Activated naive CD4-positive, alpha-beta T cell treated with anti-CD3 and anti-CD28 coated beads for 36 hours (primary cell): ENCODE data around the gene FAM20C. TPM values are rescaled to one million over a fixed set of nuclear protein-coding genes. Genes with fewer than 3 reads are reported as not detected.

ENCODE experiments used
- CTCF ChIA-PET: fragments of 350-600 bp; sonication (Branson Sonifier 250); formaldehyde crosslinking; loops from one replicate; lab custom pipeline; 2021; ENCODE audit warnings: antibody characterized with exemption; lab: Charles Lee
- DNase-seq: peaks from one replicate; pipeline ENCODE4 v3.0.0-alpha.2; 2020
- H3K27ac Mint-ChIP-seq: one replicate; pipeline ENCODE4 v1.8.0; 2021; ENCODE audit warnings: mild to moderate bottlenecking, mixed read lengths
- H3K27me3 Mint-ChIP-seq: one replicate; pipeline ENCODE4 v1.8.0; 2021; ENCODE audit warnings: low read depth, mixed read lengths
- H3K36me3 Mint-ChIP-seq: one replicate; pipeline ENCODE4 v1.8.0; 2021; ENCODE audit warnings: low read depth, mixed read lengths
- H3K4me1 Mint-ChIP-seq: one replicate; pipeline ENCODE4 v1.8.0; 2021; ENCODE audit warnings: low read depth, mixed read lengths
- H3K4me3 Mint-ChIP-seq: one replicate; pipeline ENCODE4 v1.8.0; 2021; ENCODE audit warnings: mild to moderate bottlenecking, moderate library complexity, mixed read lengths
- H3K9me3 Mint-ChIP-seq: one replicate; pipeline ENCODE4 v1.8.0; 2021; ENCODE audit warnings: mixed read lengths
- intact Hi-C: fragments of 100-400 bp; cut with micrococcal nuclease; formaldehyde crosslinking; loops from one replicate; pipeline ENCODE4 v1.15.1; 2023
- total RNA-seq, 2 experiments: library from RNA; stranded (reverse); gene quantifications; one replicate each; pipeline ENCODE4 v1.2.3, GENCODE V29; 2021

The FAM20C gene
- total RNA-seq, 2 experiments from 2014 or later, result 0.26 to 0.91 TPM

DNA sequence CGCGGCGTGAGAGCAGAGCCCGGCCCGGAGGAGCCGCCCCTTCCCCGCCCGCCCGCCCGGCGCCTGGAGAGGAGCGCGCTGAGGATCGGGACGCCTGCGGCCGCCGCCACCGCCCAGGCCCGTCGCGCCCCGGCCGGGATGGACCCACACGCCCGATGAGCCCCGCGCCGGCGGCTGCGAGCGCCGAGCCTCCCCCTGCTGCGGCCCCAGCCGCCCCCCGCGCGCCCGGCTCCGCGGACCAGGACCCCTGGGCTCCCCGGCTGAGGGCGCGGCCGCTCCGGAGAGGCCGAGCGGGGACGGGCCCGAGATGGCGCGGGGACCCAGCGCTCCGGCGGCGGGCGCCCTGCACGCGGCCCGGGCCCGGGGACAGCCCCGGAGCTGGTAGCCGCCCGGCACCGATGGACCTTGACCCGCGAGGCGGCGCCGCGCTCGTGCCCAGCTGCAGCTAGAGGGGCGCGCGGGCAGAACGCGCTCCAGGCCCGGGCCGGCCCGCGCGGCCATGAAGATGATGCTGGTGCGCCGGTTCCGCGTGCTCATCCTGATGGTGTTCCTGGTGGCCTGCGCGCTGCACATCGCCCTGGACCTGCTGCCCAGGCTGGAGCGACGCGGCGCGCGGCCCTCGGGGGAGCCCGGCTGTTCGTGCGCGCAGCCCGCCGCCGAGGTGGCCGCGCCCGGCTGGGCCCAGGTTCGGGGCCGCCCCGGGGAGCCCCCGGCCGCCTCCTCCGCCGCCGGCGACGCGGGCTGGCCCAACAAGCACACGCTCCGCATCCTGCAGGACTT, 520 bp downstream of the FAM20C start:
- peaks cover 3% of the 10 kb centered on the region for H3K4me1 Mint-ChIP-seq
- H3K4me3 Mint-ChIP-seq, result no peak overlapping the region
- peaks cover 44% of the 10 kb centered on the region for H3K27me3 Mint-ChIP-seq
- no peak overlapping the region for H3K27ac Mint-ChIP-seq
- no peaks in the 10 kb centered on the region for H3K9me3 Mint-ChIP-seq
- CTCF ChIA-PET, result no interaction called here
- no peak for DNase-seq
- H3K36me3 Mint-ChIP-seq, result no peaks in the 10 kb centered on the region
- intact Hi-C loops, result no loop called here

DNA sequence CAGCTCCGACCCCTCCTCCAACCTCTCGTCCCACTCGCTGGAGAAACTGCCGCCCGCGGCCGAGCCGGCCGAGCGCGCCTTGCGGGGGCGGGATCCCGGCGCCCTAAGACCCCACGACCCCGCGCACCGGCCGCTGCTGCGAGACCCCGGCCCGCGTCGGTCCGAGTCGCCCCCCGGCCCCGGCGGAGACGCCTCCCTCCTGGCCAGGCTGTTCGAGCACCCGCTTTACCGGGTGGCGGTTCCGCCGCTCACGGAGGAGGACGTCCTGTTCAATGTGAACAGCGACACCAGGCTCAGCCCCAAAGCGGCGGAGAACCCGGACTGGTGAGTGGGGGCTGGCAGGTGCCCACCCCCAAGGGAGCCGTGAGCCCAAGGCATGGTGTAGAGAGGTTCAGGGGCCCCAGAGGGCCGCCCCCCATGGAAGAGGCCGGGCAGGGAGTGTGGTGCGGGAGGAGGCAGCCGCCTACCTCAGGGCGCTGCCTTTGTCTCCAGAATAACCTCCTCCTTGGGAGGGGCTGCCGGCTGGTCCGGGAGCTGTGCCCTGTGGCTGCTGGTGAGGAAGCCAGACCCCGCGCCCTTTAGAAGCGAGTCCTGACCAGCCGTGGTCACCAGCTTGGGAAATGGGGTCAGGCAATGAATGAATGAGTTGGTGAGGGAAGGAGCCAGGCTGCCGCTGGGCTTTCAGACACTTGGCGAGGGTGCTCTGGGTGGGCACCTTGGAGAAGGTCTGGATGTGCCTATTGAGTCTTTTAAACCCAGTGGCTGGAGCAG, 1.3 kb downstream of the FAM20C start:
- no peaks in the 10 kb centered on the region for H3K9me3 Mint-ChIP-seq
- no peak for DNase-seq
- intact Hi-C loops, result no loop called here
- peaks cover 44% of the 10 kb centered on the region for H3K27me3 Mint-ChIP-seq
- peaks cover 3% of the 10 kb centered on the region for H3K4me1 Mint-ChIP-seq
- H3K4me3 Mint-ChIP-seq, result peak overlapping the region; percentile 27
- no peaks in the 10 kb centered on the region for H3K36me3 Mint-ChIP-seq
- no peak overlapping the region for H3K27ac Mint-ChIP-seq
- CTCF ChIA-PET, result no interaction called here

DNA sequence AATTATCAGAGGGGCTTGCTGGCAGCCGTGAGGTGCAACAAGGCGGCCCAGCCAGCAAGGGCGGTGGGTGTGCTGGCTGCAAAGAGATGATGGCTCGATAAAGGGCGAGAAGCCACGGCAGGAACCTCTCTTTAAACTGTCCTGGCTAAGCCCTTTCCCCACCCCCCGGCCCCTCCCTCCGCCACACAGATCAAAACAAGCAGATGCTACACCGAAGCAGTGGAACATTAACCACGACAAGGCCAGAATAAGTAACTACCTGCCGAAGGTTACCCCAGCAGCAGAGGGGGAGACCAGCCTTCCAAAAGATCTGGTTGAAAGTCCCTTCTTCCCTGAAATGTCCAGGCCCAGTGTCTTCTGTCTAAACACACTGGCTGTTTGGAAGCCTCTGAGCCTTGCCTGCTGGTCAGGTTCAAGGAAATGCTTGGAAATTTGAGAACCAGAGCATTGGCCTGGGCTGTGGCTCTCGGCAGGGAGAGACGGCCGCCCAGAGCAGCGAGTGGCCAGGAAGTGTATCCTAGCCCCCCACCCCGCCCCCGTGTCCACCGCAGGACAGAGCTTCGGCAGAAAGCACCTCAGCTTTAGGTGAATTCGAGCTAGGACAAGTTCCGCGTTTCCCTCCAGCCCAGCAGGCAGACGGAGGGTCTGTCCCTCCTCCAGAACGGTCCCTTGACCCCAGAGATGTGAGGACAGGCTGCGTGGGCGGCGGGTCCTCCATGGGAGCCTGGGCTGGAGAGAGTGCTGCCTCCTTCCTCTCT, 2.1 kb downstream of the FAM20C start:
- no peak overlapping the region for H3K27ac Mint-ChIP-seq
- intact Hi-C loops, result no loop called here
- H3K4me3 Mint-ChIP-seq, result peak overlapping the region; percentile 5
- CTCF ChIA-PET, result no interaction called here
- H3K27me3 Mint-ChIP-seq, result peaks cover 44% of the 10 kb centered on the region
- H3K4me1 Mint-ChIP-seq, result peaks cover 3% of the 10 kb centered on the region
- no peaks in the 10 kb centered on the region for H3K36me3 Mint-ChIP-seq
- H3K9me3 Mint-ChIP-seq, result no peaks in the 10 kb centered on the region
- no peak for DNase-seq

DNA sequence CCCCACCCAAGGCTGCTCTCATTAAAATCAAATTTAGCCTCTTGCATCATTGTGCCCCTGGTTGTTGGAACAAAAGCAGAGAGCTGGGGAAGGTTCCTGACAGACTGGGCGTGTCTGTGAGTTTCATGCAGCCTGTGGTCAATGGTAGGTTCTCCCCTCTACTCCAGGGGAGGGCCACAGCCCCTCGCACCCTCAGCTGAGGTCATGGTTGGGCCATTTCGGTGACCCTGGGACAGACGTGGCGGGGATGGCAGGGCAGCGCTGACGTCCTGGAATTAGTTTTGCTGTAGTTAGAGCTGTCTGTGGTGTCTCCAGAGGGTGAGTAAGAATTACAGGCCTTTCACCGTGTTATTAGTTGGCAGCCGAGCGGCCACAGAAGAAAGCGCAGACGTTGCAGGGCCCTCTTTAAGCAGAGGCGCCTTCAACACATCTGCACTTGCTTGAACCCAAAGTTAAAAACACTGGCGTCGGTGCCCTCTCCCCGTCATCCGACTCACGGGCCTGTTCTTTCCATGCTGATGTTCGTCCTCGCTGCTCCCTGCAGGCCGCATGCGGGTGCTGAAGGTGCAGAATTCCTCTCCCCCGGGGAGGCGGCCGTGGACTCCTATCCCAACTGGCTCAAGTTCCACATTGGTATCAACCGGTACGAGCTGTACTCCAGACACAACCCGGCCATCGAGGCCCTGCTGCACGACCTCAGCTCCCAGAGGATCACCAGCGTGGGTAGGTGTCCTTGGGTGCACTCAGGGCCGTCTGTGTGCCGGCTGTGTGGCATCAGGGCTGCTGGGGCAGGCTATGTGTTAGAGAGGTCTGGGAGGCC, 2.8 kb downstream of the FAM20C start:
- Mint-ChIP-seq H3K4me1 (peaks cover 3% of the 10 kb centered on the region), H3K27ac (no peak overlapping the region), H3K4me3 (no peak overlapping the region), H3K9me3 (no peaks in the 10 kb centered on the region), H3K36me3 (no peaks in the 10 kb centered on the region), H3K27me3 (peaks cover 36% of the 10 kb centered on the region)
- no peak for DNase-seq
- intact Hi-C loops, result no loop called here
- CTCF ChIA-PET, result no interaction called here

DNA sequence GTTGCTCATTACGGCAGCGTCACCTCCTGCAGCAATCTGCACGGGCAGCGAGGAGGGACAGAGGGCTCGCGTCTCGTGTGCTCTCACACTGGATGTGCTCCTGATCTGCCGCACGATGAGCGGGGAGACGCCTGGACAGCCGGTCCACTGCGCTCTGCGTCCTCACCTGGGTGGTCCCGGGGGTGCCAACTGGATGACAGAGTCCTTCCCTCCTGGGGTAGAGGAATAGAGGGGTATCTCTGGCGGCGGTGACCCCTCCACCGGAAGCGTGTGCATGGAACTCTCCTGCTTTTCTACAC, 3.4 kb downstream of the FAM20C start:
- H3K27ac Mint-ChIP-seq, result no peak overlapping the region
- H3K4me3 Mint-ChIP-seq, result no peak overlapping the region
- peaks cover 32% of the 10 kb centered on the region for H3K27me3 Mint-ChIP-seq
- CTCF ChIA-PET, result no interaction called here
- intact Hi-C loops, result no loop called here
- no peak for DNase-seq
- no peaks in the 10 kb centered on the region for H3K36me3 Mint-ChIP-seq
- no peaks in the 10 kb centered on the region for H3K9me3 Mint-ChIP-seq
- H3K4me1 Mint-ChIP-seq, result peaks cover 3% of the 10 kb centered on the region

DNA sequence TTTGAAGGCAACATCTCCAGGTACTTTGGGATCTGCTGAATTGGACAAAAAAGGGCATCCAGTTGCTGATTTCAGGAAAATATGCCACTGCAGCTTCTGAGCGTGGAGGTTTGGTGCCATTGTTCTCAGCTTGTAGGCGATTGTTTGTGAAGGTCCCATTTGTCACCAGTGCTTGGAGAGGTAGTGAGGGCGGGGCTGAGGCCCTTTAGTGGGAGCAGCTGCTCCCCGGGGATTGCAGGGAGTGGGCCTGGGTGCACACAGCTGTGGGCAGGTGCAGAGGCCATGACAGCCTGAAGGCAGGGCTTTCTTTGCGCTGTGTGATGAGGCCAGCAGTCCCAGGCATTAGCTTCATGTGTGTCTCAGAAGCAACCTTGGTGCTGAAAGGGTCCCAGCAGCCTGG, 3.9 kb downstream of the FAM20C start:
- no peak for DNase-seq
- H3K4me3 Mint-ChIP-seq, result no peak overlapping the region
- H3K27ac Mint-ChIP-seq, result no peak overlapping the region
- peaks cover 3% of the 10 kb centered on the region for H3K4me1 Mint-ChIP-seq
- H3K36me3 Mint-ChIP-seq, result no peaks in the 10 kb centered on the region
- intact Hi-C loops, result no loop called here
- H3K9me3 Mint-ChIP-seq, result no peaks in the 10 kb centered on the region
- CTCF ChIA-PET, result no interaction called here
- peaks cover 28% of the 10 kb centered on the region for H3K27me3 Mint-ChIP-seq

DNA sequence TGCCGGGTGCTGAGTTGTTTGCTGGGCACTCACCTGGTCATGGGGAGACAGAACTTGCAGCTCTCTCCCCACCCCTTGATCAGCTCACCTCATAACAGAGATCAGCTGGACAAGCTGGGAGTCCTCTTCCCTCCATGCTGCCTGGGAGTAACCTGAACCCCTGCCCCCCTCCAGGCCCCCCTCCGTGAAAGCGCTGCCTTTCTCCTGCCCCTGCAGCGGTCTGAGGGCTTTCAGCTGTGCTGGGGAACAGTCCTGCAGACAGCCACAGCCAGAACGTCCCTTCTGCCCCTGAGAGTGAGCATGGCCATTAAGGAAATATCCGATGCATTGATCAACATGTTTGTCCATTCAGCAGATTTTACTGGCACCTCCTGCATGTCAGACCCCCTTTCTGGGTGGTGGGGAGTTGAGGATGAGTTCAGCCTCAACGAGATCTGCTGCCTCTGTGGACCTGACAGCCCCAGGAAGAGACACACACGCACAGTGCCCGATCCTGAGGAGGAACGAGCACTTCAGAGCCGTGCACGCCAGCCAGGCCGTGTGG, 4.5 kb downstream of the FAM20C start:
- Mint-ChIP-seq H3K27ac (no peak overlapping the region), H3K4me3 (no peak overlapping the region), H3K4me1 (no peaks in the 10 kb centered on the region), H3K9me3 (no peaks in the 10 kb centered on the region), H3K36me3 (no peaks in the 10 kb centered on the region), H3K27me3 (peaks cover 25% of the 10 kb centered on the region)
- intact Hi-C loops, result no loop called here
- DNase-seq, result no peak
- CTCF ChIA-PET, result no interaction called here

DNA sequence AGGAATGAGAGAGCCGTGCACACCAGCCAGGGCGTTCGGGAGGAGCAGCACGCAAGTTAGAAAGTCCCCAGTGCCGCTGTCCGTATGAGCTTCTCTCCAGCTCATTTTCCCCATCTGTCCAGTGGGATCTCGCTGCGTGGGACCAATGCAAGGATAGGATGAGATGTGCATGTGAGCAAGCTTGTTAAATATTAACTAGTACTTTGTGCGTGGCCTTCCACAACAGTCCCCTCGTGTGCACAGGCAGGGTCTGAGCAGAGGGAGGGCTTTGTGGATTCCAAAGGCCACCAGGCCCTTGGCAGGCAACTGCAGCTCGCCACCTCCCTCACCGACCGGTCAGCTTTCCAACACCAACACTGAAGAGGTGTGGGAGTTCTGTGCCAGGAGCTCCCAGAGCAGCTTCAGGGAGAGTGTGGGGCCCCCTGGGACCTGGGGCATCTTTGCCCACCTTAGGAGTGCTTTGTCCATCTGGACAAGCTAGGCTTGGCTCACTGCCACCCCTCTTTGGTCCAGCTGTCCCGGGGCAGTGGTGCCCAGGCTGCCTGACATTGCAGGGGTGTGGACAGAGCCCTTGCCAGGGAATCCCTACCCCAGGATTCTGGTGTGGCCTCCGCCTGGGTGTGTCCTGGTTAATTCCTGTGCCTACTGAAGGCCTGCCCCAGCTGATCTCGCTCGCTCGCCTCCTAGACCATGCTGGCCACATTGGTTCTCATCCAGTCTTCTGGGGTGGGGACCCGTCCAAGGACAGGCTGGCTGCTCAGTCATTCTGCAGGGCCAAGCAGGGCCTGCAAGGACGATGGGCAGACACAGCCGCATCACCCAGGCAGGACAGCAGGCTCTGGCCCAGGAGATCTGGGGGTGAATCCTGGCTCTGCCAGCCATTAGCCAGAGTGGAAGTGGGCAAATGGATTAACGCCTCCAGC, 5.3 kb downstream of the FAM20C start:
- DNase-seq, result no peak
- peaks cover 25% of the 10 kb centered on the region for H3K27me3 Mint-ChIP-seq
- CTCF ChIA-PET, result no interaction called here
- intact Hi-C loops, result no loop called here
- no peak overlapping the region for H3K27ac Mint-ChIP-seq
- H3K4me1 Mint-ChIP-seq, result no peaks in the 10 kb centered on the region
- no peaks in the 10 kb centered on the region for H3K36me3 Mint-ChIP-seq
- H3K4me3 Mint-ChIP-seq, result no peak overlapping the region
- H3K9me3 Mint-ChIP-seq, result no peaks in the 10 kb centered on the region

DNA sequence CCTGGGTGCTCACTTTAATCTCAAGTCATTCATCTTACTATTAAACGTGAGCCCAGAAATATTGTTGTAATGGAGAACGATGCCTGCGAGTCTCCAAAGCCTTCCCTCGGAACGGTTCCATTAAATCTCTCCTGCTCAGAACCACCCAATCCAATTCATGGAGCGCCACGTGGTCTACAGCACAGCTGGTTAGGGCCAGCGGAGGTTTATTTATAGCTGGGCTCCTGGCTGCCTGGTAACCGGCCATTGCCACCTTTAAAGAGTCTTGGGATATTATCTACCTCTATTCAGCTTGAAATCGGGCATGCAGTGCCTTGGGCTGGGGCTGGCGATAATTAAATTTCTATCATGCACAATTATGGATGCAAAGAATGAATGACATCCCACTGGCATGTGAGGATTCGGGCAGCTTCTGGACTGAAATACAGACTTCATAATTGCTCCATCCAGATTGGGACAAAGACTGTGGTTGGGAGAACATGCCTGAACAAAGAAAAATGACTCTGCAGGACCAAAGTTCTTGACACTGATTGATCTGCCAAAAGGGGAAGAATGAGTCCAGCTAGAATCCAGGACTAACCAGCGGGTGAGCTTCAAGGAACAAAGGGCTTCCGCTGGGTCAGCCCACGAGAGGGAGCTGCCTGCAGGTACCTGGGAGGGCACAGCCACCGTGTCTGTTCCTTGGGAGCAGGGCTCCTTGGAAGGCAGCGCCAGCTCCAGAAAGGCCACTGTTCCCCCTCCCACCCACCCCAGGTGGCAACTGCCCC, 7.3 kb downstream of the FAM20C start:
- H3K27ac Mint-ChIP-seq, result no peak overlapping the region
- no peak for DNase-seq
- intact Hi-C loops, result no loop called here
- H3K27me3 Mint-ChIP-seq, result peaks cover 15% of the 10 kb centered on the region
- H3K9me3 Mint-ChIP-seq, result no peaks in the 10 kb centered on the region
- H3K4me1 Mint-ChIP-seq, result no peaks in the 10 kb centered on the region
- no peak overlapping the region for H3K4me3 Mint-ChIP-seq
- H3K36me3 Mint-ChIP-seq, result no peaks in the 10 kb centered on the region
- CTCF ChIA-PET, result no interaction called here

DNA sequence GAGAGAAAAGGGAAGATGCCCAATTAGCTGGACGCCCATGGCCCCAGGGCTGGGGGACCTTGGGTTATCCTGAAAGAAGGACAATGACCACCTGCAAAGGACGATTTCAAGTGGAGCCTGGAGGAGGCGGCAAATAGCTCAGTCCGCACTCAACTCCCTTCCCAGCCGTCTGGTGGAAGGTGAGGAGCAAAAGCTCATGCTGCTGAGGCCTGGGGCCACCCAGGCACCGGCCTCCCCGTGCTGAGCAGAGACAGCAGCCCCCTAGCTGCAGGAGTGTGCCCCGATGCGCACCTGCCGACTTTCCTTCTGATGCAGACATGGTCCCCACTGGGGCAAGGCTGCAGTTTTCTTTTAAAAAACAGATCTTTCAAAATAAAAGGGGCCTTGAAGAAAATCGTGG, 7.9 kb downstream of the FAM20C start:
- CTCF ChIA-PET, result interaction anchor here (0.6 to 0.9 kb wide), 2 partner anchors 63 to 64 kb away, joined by 3 to 5 read pairs; no protein-coding TSS in a partner anchor
- H3K4me3 Mint-ChIP-seq, result no peak overlapping the region
- intact Hi-C loops, result no loop called here

More for the DNA sequence above, 7.9 kb downstream of the FAM20C start:
- no peak overlapping the region for H3K27ac Mint-ChIP-seq
- H3K27me3 Mint-ChIP-seq, result peaks cover 10% of the 10 kb centered on the region
- H3K9me3 Mint-ChIP-seq, result no peaks in the 10 kb centered on the region
- H3K4me1 Mint-ChIP-seq, result no peaks in the 10 kb centered on the region
- no peaks in the 10 kb centered on the region for H3K36me3 Mint-ChIP-seq
- DNase-seq, result no peak
